Endothelial cell of umbilical vein (primary cell): ENCODE data around the gene SRPK2. TPM values are rescaled to one million over a fixed set of nuclear protein-coding genes. Genes with fewer than 3 reads are reported as not detected.

ENCODE experiments used
- BruUV-seq: library from RNA; stranded (reverse); fragments of 400-500 nt; replicated peaks from 2 replicates; lab custom pipeline; 2021; lab: Mats Ljungman, UMichigan
- CTCF ChIA-PET: fragments of 300-600, 350-600 bp; sonication (Branson Sonifier 250); formaldehyde crosslinking; loops from one replicate; lab custom pipeline; 2021; ENCODE audit warnings: antibody characterized with exemption, inconsistent platforms; lab: Charles Lee
- POLR2A ChIA-PET: fragments of 300-600, 350-600 bp; sonication (Branson Sonifier 250); formaldehyde crosslinking; loops from one replicate; lab custom pipeline; 2021; ENCODE audit warnings: antibody characterized with exemption, inconsistent platforms; lab: Charles Lee
- DNase-seq: peaks from one replicate; pipeline ENCODE4 v3.0.0-alpha.2; 2011; ENCODE audit warnings: low read depth, low spot score
- FAIRE-seq: peaks from 2 replicates; lab custom pipeline; 2011; peaks lifted over from hg19 to GRCh38; lab: Jason Lieb, UNC
- H2AFZ ChIP-seq: 2 replicates; pipeline ENCODE4 v1.6.0; 2012; ENCODE audit warnings: low read depth, low read length, control low read depth, inconsistent platforms
- H3K27ac ChIP-seq: 2 replicates; pipeline ENCODE4 v1.5.1; 2011; ENCODE audit warnings: low read depth, mild to moderate bottlenecking, control low read depth, low read length, moderate library complexity; ENCODE audit not compliant: insufficient read depth
- H3K27me3 ChIP-seq, 2 experiments: 2 replicates each; pipeline versions ENCODE4 v1.6.0 to v1.6.1; 2011; ENCODE audit warnings: low read length in 2 of 2, mixed read lengths in 1 of 2; ENCODE audit not compliant: control insufficient read depth in 2 of 2, insufficient read depth in 2 of 2
- H3K36me3 ChIP-seq, 2 experiments: 2 replicates in 1 of 2; 3 replicates in 1 of 2; pipeline ENCODE4 v1.5.1; 2011; ENCODE audit warnings: low read length in 2 of 2, mild to moderate bottlenecking in 1 of 2, moderate library complexity in 1 of 2; ENCODE audit not compliant: control insufficient read depth in 2 of 2, insufficient read depth in 2 of 2; ENCODE audit errors: extremely low read depth in 1 of 2
- H3K4me1 ChIP-seq: 3 replicates; pipeline ENCODE4 v1.5.1; 2011; ENCODE audit warnings: mild to moderate bottlenecking, low read length; ENCODE audit not compliant: control insufficient read depth, insufficient read depth; ENCODE audit errors: extremely low read depth
- H3K4me2 ChIP-seq: 2 replicates; pipeline ENCODE4 v1.6.1; 2011; ENCODE audit warnings: low read length, control low read depth, mixed read lengths; ENCODE audit not compliant: insufficient read depth
- H3K4me3 ChIP-seq, 3 experiments: fragments of 200-600 bp in 1 of 3; sonication (generic), shearing (Covaris generic) in 1 of 3; replicated peaks in 1 of 3; 2 replicates each; pipeline ENCODE4 v1.5.1; 2011 to 2016; ENCODE audit warnings: control low read depth in 3 of 3, low read length in 3 of 3, mild to moderate bottlenecking in 2 of 3, inconsistent platforms in 1 of 3, low read depth in 1 of 3, moderate library complexity in 1 of 3; ENCODE audit not compliant: insufficient read depth in 1 of 3
- H3K79me2 ChIP-seq: 2 replicates; pipeline ENCODE4 v1.6.0; 2012; ENCODE audit warnings: low read length, inconsistent platforms; ENCODE audit not compliant: control insufficient read depth, insufficient read depth
- H3K9ac ChIP-seq: replicated peaks from 2 replicates; pipeline ENCODE3; 2011; ENCODE audit warnings: low read length, control low read depth; ENCODE audit not compliant: insufficient read depth; ENCODE audit errors: extremely low read depth
- H3K9me1 ChIP-seq: replicated peaks from 3 replicates; pipeline ENCODE4 v1.6.0; 2011; ENCODE audit warnings: mild to moderate bottlenecking, low read length; ENCODE audit not compliant: control insufficient read depth, insufficient read depth; ENCODE audit errors: extremely low read depth
- H3K9me3 ChIP-seq: replicated peaks from 2 replicates; pipeline ENCODE4 v1.5.1; 2012; ENCODE audit warnings: low read length, inconsistent platforms; ENCODE audit not compliant: control insufficient read depth, insufficient read depth
- H4K20me1 ChIP-seq: replicated peaks from 2 replicates; pipeline ENCODE3; 2011; ENCODE audit warnings: mild to moderate bottlenecking, low read length; ENCODE audit not compliant: control insufficient read depth, insufficient read depth; ENCODE audit errors: extremely low read depth
- EZH2 ChIP-seq: IDR thresholded peaks from 2 replicates; pipeline ENCODE4 v1.6.1; 2012; ENCODE audit warnings: borderline replicate concordance, low read depth, mild to moderate bottlenecking, moderate library complexity, low read length, inconsistent platforms; ENCODE audit not compliant: severe bottlenecking
- FOS ChIP-seq: IDR thresholded peaks from 2 replicates; pipeline ENCODE4 v1.6.1; 2011; ENCODE audit warnings: mild to moderate bottlenecking, low read length, moderate library complexity, borderline replicate concordance; ENCODE audit not compliant: insufficient read depth
- GATA2 ChIP-seq: IDR thresholded peaks from 2 replicates; pipeline ENCODE4 v1.7.0; 2011; ENCODE audit warnings: low read depth, mild to moderate bottlenecking, moderate library complexity, mixed read lengths, low read length; ENCODE audit not compliant: insufficient read length, insufficient read depth
- JUN ChIP-seq: IDR thresholded peaks from 2 replicates; pipeline ENCODE4 v1.6.1; 2011; ENCODE audit warnings: borderline replicate concordance, low read depth; ENCODE audit not compliant: insufficient read length, insufficient read depth
- MAX ChIP-seq: IDR thresholded peaks from 2 replicates; pipeline ENCODE4 v1.6.1; 2011; ENCODE audit not compliant: insufficient read depth, insufficient read length
- MYC ChIP-seq: IDR thresholded peaks from one replicate; pipeline ENCODE4 v1.6.1; 2011; ENCODE audit warnings: mild to moderate bottlenecking, low read depth, low read length
- POLR2A ChIP-seq: IDR thresholded peaks from 2 replicates; pipeline ENCODE4 v1.6.1; 2012; ENCODE audit warnings: low read depth, mild to moderate bottlenecking, control low read depth, low read length
- POLR2AphosphoS5 ChIP-seq: IDR thresholded peaks from 2 replicates; pipeline ENCODE4 v1.6.1; 2012; ENCODE audit warnings: low read depth, mild to moderate bottlenecking, control low read depth, low read length, moderate library complexity; ENCODE audit not compliant: insufficient read depth
- dilution Hi-C: fragments of 300-500 bp; cut with MboI; formaldehyde crosslinking; loops from one replicate; pipeline ENCODE4 v1.15.0; 2019; ENCODE audit warnings: low sequenced_read_pairs; ENCODE audit not compliant: extremely low pct_ligation_motif_present
- intact Hi-C: fragments of 100-400 bp; cut with micrococcal nuclease; formaldehyde crosslinking; loops from one replicate; pipeline ENCODE4 v1.10.0; 2022
- polyA plus RNA-seq, 4 experiments: library from polyadenylated mRNA; depleted of rRNA in 3 of 4; stranded (reverse) in 3 of 4; unstranded in 1 of 4; fragments of >200 nt; gene quantifications; 2 replicates each; pipeline versions ENCODE4 v1.2.1 to v1.2.3, GENCODE V29; 2011 to 2012; ENCODE audit warnings: missing spikeins in 1 of 4
- total RNA-seq: library from RNA; stranded (reverse); gene quantifications from 2 replicates; pipeline ENCODE4 v1.2.3, GENCODE V29; 2021
- TF ChIP-seq, protein P1 (sequence below), 2 donors: IDR thresholded peaks; 1 replicate in 1 of 2; 2 replicates in 1 of 2; pipeline ENCODE4 v1.5.1; 2011; ENCODE audit warnings: low read length in 2 of 2, mild to moderate bottlenecking in 2 of 2, moderate library complexity in 2 of 2, control low read depth in 1 of 2, inconsistent platforms in 1 of 2, low read depth in 1 of 2; ENCODE audit not compliant: insufficient read depth in 1 of 2; ENCODE audit errors: extremely low read depth in 1 of 2

Gene SRPK2
- total and polyA plus RNA-seq, 2 donors (not counting 3 experiments of a cell fraction or from before 2014, with no cell fraction given): 13.4 to 55.2 TPM

- Histone ChIP-seq H3K79me2 (peaks cover 70% of the 10 kb centered on the region), H4K20me1 (no peaks in the 10 kb centered on the region), H3K4me1 (no peaks in the 10 kb centered on the region), H3K9me1 (no peaks in the 10 kb centered on the region), H2AFZ (no peak overlapping the region), H3K4me3 (no peak overlapping the region), H3K27me3 (no peaks in the 10 kb centered on the region), H3K9me3 (no peaks in the 10 kb centered on the region), H3K27ac (no peak overlapping the region), H3K9ac (no peak overlapping the region), H3K4me2 (no peak overlapping the region), H3K36me3 (no peaks in the 10 kb centered on the region)
- ChIA-PET POLR2A (no interaction called here), CTCF (interaction anchor here (1.1 to 1.4 kb wide), 2 partner anchors 24 to 243 kb away, joined by 3 read pairs; no protein-coding TSS in a partner anchor)
- dilution Hi-C loops (no loop called here), intact Hi-C loops (no loop called here)
- FAIRE-seq (no peak), DNase-seq (no peak)
- TF ChIP-seq POLR2A (no peak), JUN (no peak), MAX (no peak), EZH2 (no peak), FOS (no peak), GATA2 (no peak), POLR2AphosphoS5 (no peak), MYC (no peak)
- TF ChIP-seq, protein P1, sequence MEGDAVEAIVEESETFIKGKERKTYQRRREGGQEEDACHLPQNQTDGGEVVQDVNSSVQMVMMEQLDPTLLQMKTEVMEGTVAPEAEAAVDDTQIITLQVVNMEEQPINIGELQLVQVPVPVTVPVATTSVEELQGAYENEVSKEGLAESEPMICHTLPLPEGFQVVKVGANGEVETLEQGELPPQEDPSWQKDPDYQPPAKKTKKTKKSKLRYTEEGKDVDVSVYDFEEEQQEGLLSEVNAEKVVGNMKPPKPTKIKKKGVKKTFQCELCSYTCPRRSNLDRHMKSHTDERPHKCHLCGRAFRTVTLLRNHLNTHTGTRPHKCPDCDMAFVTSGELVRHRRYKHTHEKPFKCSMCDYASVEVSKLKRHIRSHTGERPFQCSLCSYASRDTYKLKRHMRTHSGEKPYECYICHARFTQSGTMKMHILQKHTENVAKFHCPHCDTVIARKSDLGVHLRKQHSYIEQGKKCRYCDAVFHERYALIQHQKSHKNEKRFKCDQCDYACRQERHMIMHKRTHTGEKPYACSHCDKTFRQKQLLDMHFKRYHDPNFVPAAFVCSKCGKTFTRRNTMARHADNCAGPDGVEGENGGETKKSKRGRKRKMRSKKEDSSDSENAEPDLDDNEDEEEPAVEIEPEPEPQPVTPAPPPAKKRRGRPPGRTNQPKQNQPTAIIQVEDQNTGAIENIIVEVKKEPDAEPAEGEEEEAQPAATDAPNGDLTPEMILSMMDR (IDR thresholded peaks at IDR 0.05; ENCODE audit: extremely low read depth in 1 of 2, insufficient read depth in 1 of 2, low read depth in 1 of 2, low read length in 2 of 2): no peak
- BruUV-seq: no TSS peak
Measured at GRCh38 chr7:105346138-105346537, 42.6 kb downstream of the SRPK2 start.
